Left colon (tissue), 2 donors: ENCODE measurements around the gene DUS2. TPM values are rescaled to one million over a fixed set of nuclear protein-coding genes. Genes with fewer than 3 reads are reported as not detected.

ENCODE experiments used
- ATAC-seq: fragments of 200-7000 bp; cut with Tn5 transposase; one replicate; pipeline ENCODE4 v1.9.1; 2020; ENCODE audit warnings: mild to moderate bottlenecking, moderate library complexity
- DNase-seq, 2 donors: peaks; one replicate each; pipeline ENCODE4 v3.0.0-alpha.2; 2020
- intact Hi-C, 2 donors: fragments of 100-400 bp; cut with DNase I in 1 of 2; cut with micrococcal nuclease in 1 of 2; formaldehyde crosslinking; loops; one replicate each; pipeline versions ENCODE4 v1.11.2 to v1.14.0; 2022; cut with DNase I, micrococcal nuclease
- total RNA-seq, 2 donors: library from RNA; stranded (reverse); fragmentation: NEBNext Ultra II Directional; extraction: Animal tissue kit (Norgen Biotek cat#: 25700); gene quantifications; one replicate each; pipeline ENCODE4 v1.2.1, GENCODE V29; 2021
- donor health status: DM: no; HTN: no; CAD: no.
- donor health status: DM: yes; HTN: yes; CAD: no.

DUS2 gene
- total RNA-seq, 2 donors from 2014 or later, result 14.1 to 17.4 TPM

GRCh38 chr16:68033101-68033500 lies 10.0 kb downstream of the DUS2 start:
- DNase-seq, result no peak
- intact Hi-C loops, result no loop called here
- no peak for ATAC-seq

GRCh38 chr16:68035227-68035626 lies 12.1 kb downstream of the DUS2 start:
- intact Hi-C loops, result no loop called here
- ATAC-seq (no peak), DNase-seq (no peak)

GRCh38 chr16:68037841-68038597 lies 14.9 kb downstream of the DUS2 start:
- DNase-seq, result no peak
- ATAC-seq, result no peak

GRCh38 chr16:68040506-68041288 lies 17.6 kb downstream of the DUS2 start:
- ATAC-seq (peak; percentile 99), DNase-seq (peak; percentile 77 to 91)
- intact Hi-C loops, result no loop called here

More at GRCh38 chr16:68037841-68038597, 14.9 kb downstream of the DUS2 start:
- intact Hi-C loops, result no loop called here

- intact Hi-C loops, result no loop called here
- DNase-seq, result no peak
- ATAC-seq, result no peak
Measured at GRCh38 chr16:68041783-68042182, 18.7 kb downstream of the DUS2 start.

- intact Hi-C loops, result no loop called here
- DNase-seq (no peak), ATAC-seq (no peak)
Measured at GRCh38 chr16:68046106-68046505, 23.0 kb downstream of the DUS2 start.

GRCh38 chr16:68047987-68048386 lies 24.9 kb downstream of the DUS2 start:
- intact Hi-C loops, result no loop called here
- ATAC-seq (no peak), DNase-seq (no peak)

GRCh38 chr16:68049449-68049848 lies 26.4 kb downstream of the DUS2 start:
- no peak for ATAC-seq
- intact Hi-C loops, result no loop called here

GRCh38 chr16:68055395-68055794 lies 32.3 kb downstream of the DUS2 start:
- ATAC-seq (no peak), DNase-seq (no peak)
- intact Hi-C loops, result no loop called here

More at GRCh38 chr16:68049449-68049848, 26.4 kb downstream of the DUS2 start:
- no peak for DNase-seq

GRCh38 chr16:68059804-68060203 lies 36.7 kb downstream of the DUS2 start:
- ATAC-seq (no peak), DNase-seq (no peak)
- intact Hi-C loops, result no loop called here

GRCh38 chr16:68061396-68061795 lies 38.3 kb downstream of the DUS2 start:
- ATAC-seq, result no peak
- intact Hi-C loops, result no loop called here
- DNase-seq, result no peak

GRCh38 chr16:68062910-68063393 lies 39.9 kb downstream of the DUS2 start:
- ATAC-seq (no peak), DNase-seq (no peak)
- intact Hi-C loops, result no loop called here

GRCh38 chr16:68064791-68065365 lies 41.8 kb downstream of the DUS2 start:
- DNase-seq, result peak; percentile 53 to 78
- ATAC-seq, result peak; percentile 57
- intact Hi-C loops, result no loop called here

GRCh38 chr16:68065716-68066305 lies 42.7 kb downstream of the DUS2 start:
- intact Hi-C loops, result no loop called here
- no peak for ATAC-seq
- no peak for DNase-seq

GRCh38 chr16:68066763-68067162 lies 43.7 kb downstream of the DUS2 start:
- intact Hi-C loops, result no loop called here
- no peak for DNase-seq
- no peak for ATAC-seq

- no peak for DNase-seq
- ATAC-seq, result no peak
Measured at GRCh38 chr16:68068926-68069325, 45.8 kb downstream of the DUS2 start.

GRCh38 chr16:68069511-68070248 lies 46.6 kb downstream of the DUS2 start:
- ATAC-seq, result peak; percentile 80
- peak; percentile 77 to 87 for DNase-seq
- intact Hi-C loops, result no loop called here

More at GRCh38 chr16:68068926-68069325, 45.8 kb downstream of the DUS2 start:
- intact Hi-C loops, result no loop called here

- ATAC-seq (no peak), DNase-seq (no peak)
- intact Hi-C loops, result no loop called here
Measured at GRCh38 chr16:68070249-68070730, 47.2 kb downstream of the DUS2 start.
